DMS114 treated with DMSO at 0.1 percent for 48 hours (cell line): Measurements from ENCODE around the gene TRPM5.
"Not testable (repeated sequence)": the region's sequence is repeated elsewhere in the genome, so short reads cannot be mapped to it uniquely, and the experiment has no call there.

Experiments
- DNase-seq: peaks from one replicate; lab custom pipeline; 2025; ENCODE audit not compliant: unreplicated experiment; lab: John Stamatoyannopoulos, UW

TRPM5 gene

GRCh38 chr11:2443881-2444820 is at the start of gene TRPM5:
Gene TRPM5 (minus strand): TSS chr11:2444514. CDS start chr11:2423036, 21,478 bp downstream.
- DNase-seq, result no peak

- no peak for DNase-seq
Measured at GRCh38 chr11:2489083-2489482, 44.8 kb upstream of the TRPM5 start.

- DNase-seq, result no peak
Measured at GRCh38 chr11:2488004-2488403, 43.7 kb upstream of the TRPM5 start.

- no peak for DNase-seq
Measured at GRCh38 chr11:2484576-2485125, 40.3 kb upstream of the TRPM5 start.

- DNase-seq, result no peak
Measured at GRCh38 chr11:2483426-2483825, 39.1 kb upstream of the TRPM5 start.

- no peak for DNase-seq
Measured at GRCh38 chr11:2482745-2483144, 38.4 kb upstream of the TRPM5 start.

GRCh38 chr11:2482204-2482603 is 37.9 kb upstream of the TRPM5 start:
- no peak for DNase-seq

GRCh38 chr11:2481253-2481652 is 36.9 kb upstream of the TRPM5 start:
- DNase-seq, result no peak

- DNase-seq, result no peak
Measured at GRCh38 chr11:2480874-2481220, 36.5 kb upstream of the TRPM5 start.

GRCh38 chr11:2480067-2480873 is 36.0 kb upstream of the TRPM5 start:
- DNase-seq, result not testable (repeated sequence)

- DNase-seq, result no peak
Measured at GRCh38 chr11:2477936-2478335, 33.6 kb upstream of the TRPM5 start.

- DNase-seq, result no peak
Measured at GRCh38 chr11:2477254-2477653, 32.9 kb upstream of the TRPM5 start.

GRCh38 chr11:2475136-2475918 is 31.0 kb upstream of the TRPM5 start:
- DNase-seq, result no peak

- DNase-seq, result no peak
Measured at GRCh38 chr11:2474059-2474901, 30.0 kb upstream of the TRPM5 start.

GRCh38 chr11:2473361-2474058 is 29.2 kb upstream of the TRPM5 start:
- no peak for DNase-seq

- no peak for DNase-seq
Measured at GRCh38 chr11:2472428-2473186, 28.3 kb upstream of the TRPM5 start.

- DNase-seq, result no peak
Measured at GRCh38 chr11:2471804-2472096, 27.4 kb upstream of the TRPM5 start.

GRCh38 chr11:2471048-2471803 is 26.9 kb upstream of the TRPM5 start:
- DNase-seq, result no peak
